Activated CD8-positive, alpha-beta memory T cell treated with anti-CD3 and anti-CD28 coated beads, Interleukin-2, amount 50 U/mL, for 1 hour (primary cell): ENCODE measurements around the gene DCDC2B.
"Not testable (repeated sequence)": the region's sequence is repeated elsewhere in the genome, so short reads cannot be mapped to it uniquely, and the experiment has no call there.

Experiments used
- DNase-seq: peaks from one replicate; pipeline ENCODE4 v3.0.0-alpha.2; 2020; ENCODE audit errors: extremely low read depth

DCDC2B gene

DNA sequence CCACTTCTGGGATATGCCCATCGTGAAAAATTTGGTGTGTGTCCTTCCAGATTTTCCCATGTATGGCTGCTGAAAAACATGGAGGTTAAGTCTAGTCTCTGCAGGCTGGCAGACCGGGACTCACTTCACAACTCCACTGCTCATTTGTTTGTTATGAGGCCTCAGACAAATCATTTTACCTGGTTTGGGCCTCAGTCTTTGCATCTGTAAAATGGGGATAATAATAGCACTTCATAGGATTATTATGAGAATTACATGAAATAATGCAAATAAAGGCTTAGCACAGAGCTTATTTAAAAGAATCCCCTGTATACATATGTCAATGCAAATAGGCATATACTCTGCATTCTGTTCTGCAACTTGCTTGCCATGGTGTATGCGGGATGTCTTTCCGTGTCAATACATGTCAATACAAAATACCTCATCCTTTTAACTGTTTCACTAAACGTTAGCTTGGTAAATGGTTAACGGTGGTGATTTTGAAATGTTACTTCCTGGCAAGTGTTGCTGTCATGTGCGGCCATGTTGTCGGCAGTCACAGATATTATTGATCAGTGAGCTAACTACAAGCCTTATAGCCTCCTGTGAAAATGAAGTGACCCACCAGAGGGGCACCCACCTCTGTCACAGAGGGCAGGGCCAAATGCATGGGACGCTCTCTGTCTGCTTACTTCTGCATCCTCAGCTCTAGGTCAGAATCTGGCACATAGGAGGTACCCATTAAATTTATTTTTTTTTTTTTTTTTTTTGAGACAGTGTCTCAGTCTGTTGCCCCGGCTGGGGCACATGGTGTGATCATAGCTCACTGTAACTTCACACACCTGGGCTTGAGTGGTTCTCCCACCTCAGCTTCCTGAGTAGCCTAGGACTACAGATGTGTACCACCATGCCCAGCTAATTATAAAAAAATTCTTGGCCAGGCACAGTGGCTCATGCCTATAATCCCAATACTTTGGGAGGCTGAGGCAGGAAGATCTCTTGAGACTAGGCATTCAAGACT, 46.5 kb downstream of the DCDC2B start:
- no peak for DNase-seq

DNA sequence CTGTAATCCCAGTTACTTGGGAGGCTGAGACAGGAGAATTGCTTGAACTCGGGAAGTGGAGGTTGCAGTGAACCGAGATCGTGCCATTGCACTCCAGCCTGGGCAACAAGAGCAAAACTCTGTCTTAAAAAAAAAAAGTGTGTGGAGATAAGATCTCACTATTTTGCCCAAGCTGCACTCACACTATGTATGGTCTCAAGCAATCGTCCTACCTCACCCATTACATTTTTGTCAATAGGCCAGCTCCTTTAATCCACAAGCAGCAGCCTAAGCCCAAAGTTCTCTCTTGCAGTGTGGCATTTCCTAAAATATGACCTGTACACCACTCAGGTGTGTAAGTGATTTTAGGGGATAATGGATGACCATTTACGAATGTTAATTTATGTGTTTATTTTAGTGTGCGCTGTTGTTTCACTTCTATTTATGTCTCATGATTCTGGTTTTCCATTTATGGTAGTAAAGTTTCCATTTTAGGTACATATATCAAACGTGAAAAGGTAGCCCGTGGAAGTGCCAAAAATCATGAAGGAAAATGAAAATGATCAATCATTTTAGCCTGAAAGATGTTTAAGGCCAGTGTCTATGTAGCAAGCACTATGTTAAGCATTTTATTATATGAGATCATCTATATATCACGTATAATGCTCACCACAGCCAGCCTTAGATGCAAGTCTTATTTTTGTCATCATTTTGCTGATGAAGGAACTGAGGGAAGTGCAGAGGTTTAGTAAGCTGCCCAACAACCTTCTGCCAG, 47.8 kb downstream of the DCDC2B start:
- no peak for DNase-seq

DNA sequence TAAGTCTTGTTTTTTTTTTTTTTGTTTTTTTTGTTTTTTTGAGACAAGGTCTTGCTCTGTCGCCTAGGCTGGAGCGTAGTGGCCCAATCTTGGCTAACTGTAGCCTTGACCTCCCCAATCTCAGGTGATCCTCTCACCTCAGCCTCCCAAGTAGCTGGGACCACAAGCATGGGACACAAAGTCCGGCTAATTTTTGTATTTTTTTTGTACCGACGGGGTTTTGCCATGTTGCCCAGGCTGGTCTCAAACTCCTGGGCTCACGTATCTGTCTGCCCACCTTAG, 48.3 kb downstream of the DCDC2B start:
- DNase-seq, result no peak

DNA sequence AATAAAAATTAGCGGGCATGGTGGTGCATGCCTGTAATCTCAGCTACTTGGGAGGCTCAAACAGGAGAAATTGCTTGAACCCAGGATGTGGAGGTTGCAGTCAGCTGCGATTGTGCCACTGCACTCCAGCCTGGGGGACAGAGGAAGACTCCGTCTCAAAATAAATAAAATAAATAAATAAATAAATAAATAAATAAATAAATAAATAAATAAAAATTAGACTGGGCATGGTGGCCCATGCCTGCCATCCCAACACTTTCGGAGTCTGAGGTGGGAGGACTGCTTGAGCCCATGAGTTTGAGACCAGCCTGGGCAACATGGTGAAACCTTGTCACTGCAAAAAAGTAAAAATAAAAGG, 54.3 kb downstream of the DCDC2B start:
- DNase-seq, result not testable (repeated sequence)

DNA sequence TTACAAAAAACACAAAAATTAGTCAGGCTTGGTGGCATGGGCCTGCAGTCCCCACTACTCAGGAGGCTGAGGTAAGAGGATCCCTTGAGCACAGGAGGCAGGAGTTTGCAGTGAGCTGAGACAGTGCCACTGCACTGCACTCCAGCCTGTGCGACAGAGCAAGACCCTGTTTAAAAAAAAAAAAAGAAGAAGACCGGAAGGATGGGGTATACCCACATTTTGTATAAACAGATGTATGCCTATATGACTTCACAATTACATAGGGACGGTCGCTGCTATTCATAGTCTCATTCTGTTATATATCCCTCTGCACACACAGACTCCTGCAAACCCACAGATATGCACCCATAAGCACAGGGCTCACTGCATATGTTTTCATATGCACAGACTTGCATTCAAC, 54.9 kb downstream of the DCDC2B start:
- DNase-seq, result no peak
